Activated naive CD4-positive, alpha-beta T cell treated with anti-CD3 and anti-CD28 coated beads, Interleukin-2, amount 50 U/mL, for 16 hours (primary cell): Measurements from ENCODE around the gene TNNC1.

Experiments used
- DNase-seq: peaks from one replicate; pipeline ENCODE4 v3.0.0-alpha.2; 2020

TNNC1 gene

GRCh38 chr3:52428151-52429005 is 25.5 kb downstream of the TNNC1 start:
- no peak for DNase-seq

DNA sequence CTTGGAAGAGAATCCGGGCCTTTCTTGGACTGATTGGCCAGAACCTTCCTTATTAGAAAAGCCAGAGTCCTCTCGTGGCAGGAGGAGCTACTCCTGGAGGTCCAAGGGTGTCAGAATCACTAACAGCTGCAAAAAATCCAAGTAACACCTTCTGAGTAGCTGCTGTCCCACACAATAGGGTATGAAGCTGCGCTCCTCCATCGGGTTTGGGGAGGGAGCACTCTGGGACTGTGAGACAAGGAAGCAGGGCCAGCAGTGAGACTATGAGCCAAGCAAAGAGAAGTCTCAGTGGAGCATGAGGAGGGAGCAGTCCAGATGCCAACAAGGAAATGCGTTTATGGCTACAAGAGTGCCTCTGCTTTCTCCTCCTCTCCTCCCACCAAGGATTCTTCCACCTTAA is 30.7 kb downstream of the TNNC1 start:
- DNase-seq, result no peak

DNA sequence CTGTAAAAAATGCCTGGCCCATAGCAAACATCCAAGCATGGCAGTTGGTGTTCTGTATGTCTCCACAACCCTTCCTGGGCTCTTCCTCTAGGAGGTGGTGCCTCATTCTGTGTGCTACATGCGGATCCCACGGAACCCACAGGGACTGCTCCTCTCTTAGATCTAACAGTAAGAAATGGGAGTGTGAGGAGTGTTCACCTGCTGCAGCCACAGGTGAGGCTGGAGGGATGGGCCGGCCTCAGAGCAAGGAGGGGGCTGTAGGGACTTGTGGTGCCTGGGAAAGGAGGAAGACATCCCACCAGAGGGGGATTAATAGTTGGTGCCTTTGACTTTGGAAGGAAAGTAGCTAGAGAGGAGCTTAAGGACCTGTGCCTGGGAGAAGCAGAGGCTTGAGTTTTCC is 31.2 kb downstream of the TNNC1 start:
- DNase-seq, result no peak

DNA sequence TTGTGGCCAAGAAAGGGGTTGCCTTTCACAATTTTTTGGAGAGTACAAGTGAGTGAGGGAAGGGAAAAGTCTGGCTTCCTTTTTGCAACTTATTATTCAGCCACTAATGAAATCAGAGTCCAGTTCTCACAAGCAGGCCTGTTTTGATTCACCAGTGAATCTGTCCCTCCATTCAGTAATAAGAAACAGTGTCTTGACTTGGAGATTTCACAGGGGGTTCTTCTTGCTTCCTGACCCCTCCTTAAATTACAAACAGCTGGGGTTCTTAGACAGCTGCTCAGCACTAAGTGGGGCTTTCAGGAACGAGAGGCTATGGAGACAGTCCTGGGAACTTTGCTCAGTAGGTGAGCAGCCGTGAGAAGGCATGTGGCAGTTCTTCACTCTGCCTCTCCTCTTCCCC is 33.5 kb downstream of the TNNC1 start:
- DNase-seq, result no peak

DNA sequence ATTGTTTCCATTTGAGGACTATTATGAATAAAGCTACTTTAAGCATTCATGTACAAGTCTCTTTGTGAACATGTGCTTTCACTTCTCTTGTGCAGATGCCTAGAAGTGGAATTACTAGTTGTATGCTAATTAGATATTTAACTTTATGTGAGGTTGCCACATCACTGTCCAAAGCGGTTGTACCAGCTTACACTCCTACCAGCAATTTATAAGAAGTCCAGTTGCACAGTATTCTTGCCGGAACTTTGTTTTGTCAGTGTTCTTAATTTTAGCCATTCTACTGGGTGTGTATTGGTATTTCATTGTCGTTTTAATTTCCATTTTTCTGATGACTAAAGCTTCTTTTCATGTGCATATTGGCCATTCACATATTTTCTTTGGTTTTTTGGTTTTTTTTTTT is 38.0 kb downstream of the TNNC1 start:
- no peak for DNase-seq

DNA sequence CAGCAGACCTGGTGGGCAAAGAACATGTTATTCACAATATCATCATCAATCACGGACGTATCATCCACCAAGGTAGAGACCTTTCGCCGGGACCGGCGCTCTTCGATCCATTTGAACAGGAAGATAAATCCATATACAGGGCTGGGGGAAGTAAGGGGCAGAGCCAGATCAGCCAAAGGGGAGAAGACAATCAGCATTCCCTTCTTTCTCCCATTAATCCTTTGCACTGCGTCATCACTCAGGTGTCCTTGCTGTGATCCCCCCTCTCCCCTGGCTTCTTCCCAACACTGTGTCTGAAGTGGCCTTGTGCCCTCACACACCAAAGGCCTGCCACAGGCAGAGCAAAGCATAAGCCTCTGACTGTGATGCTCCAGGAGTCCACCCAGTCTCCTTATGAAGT is 45.4 kb downstream of the TNNC1 start:
- no peak for DNase-seq

- no peak for DNase-seq
These were observed 46.1 kb downstream of the TNNC1 start for GRCh38 chr3:52407779-52408178.

- no peak for DNase-seq
These were observed 46.9 kb downstream of the TNNC1 start for GRCh38 chr3:52406791-52407510.

GRCh38 chr3:52406231-52406661 is 47.6 kb downstream of the TNNC1 start:
- DNase-seq, result no peak

DNA sequence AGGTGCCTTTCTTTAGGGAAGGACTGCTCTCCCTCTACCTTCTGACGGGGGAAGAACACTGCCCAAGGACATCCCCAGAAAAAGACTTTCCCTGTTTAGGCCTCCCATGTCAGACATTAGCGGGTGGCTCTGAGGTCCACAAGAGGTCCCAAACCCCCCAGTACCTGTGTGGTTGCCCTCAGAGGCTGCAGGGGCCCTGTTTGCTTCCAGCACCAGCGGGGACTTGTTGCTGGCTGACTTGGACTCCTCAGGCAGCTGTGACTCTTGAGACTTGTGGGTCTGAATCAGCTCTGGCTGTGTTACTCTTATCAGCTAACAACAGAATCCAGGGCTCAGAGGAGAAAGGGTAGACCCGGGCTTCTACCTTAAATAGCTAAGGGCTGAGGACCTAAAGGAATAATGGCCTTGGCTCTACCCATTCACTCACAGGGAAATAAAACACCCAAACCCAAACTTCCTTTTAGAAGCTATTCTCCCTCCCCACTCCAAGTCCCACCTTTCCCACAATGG is 48.2 kb downstream of the TNNC1 start:
- no peak for DNase-seq

DNA sequence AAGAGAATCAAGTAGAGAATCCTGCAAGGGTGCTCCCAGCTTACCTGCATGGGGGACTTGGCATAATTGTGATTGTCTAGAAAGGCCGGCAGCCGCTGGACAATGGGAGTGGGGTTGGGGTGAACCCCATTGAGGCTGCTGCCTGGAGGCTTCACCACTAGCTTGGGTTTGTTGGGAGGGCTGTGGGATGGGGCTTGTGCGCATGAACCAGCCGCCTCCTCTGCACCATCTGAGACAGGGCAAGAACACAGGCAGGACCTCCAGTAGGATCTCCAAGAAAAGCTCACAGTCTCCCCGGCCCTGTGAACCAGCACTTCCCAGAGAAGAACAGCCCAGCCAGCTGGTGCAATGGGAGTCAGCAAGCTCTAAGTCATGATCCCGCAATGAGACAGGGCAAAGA is 48.8 kb downstream of the TNNC1 start:
- DNase-seq, result no peak

GRCh38 chr3:52404391-52404790 is 49.5 kb downstream of the TNNC1 start:
- no peak for DNase-seq

DNA sequence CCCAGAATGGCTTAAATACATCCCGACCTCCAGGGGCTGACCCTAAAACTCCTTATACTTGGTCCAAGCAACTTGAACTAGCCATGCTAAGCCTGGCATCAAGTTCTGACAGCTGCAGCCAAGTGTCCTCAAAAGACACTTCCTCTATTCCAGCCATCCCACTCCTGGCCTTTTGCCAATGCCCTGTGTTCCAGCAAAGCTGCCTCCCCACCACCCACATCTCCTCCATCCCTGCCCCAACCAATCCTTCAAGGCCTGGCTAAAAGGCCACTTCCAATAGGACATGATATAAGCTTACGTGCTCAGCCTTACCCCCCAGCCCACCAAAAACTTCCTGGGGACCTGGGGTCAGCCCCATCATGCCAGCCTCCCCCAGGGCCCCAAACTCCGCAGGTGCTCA is 49.9 kb downstream of the TNNC1 start:
- DNase-seq, result no peak

DNA sequence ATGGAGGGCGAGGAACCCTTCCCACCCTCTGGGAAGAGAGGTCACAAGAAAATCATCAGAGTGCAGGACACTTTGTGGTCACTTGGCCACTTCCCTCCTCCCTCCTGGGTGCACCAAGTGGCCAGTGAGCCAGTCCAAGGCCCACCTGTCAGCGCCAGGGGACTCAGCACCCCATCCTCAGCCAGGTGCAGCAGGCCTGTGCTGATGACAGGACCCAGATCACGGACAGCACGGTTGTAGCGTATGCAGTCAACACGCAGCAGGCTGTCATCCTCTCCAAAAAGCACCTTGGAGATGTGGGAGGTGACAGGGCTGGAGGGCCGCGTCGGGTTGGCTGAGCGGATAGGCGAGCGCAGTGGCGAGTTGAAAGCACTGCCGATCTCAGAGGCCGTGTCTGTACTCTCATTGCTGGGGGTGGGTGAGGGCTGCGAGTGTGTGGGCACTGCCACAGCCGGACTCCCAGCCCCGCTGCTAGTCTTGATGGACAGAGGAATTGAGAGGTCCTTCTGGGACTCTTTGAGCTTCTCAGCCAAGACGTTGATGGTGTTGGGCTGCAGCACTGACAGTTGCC is 50.5 kb downstream of the TNNC1 start:
- no peak for DNase-seq

DNA sequence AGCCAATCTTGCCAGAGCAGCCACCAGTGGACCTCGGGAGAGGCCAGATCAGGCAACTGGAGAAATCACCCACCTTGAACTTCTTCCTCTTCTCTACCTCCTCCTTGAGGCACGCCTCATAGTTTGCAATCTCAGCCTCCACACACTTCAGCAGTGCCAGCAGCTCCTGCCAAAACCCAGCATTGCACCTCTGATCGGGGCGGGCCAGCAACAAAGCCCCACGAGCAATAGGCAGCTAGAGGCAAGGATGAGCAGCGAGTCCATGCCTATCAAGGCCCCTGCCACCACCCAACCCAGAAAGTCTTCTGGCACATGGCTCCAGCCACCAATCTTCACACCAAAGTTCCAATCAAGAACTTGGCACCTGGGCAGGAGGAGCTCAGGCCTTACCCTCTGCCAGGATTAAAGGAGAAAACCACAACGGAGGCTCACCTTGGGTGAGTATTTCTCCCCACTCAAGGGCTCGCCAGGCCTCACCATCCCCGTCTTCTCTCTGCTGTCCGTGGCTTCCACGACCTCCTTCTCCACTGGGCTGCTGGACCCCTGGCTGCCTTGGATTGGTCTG is 51.1 kb downstream of the TNNC1 start:
- DNase-seq, result no peak

GRCh38 chr3:52402101-52402521 is 51.7 kb downstream of the TNNC1 start:
- no peak for DNase-seq

- DNase-seq, result no peak
These were observed 52.3 kb downstream of the TNNC1 start for GRCh38 chr3:52401551-52401950.
